Urinary bladder (tissue), 4 donors: ENCODE data around the gene RNASEH1. TPM values are rescaled to one million over a fixed set of nuclear protein-coding genes. Genes with fewer than 3 reads are reported as not detected.
"Not testable (repeated sequence)": the region's sequence is repeated elsewhere in the genome, so short reads cannot be mapped to it uniquely, and the experiment has no call there.

Experiments
- DNase-seq: peaks from one replicate; pipeline ENCODE4 v3.0.0-alpha.2; 2015; ENCODE audit errors: extremely low spot score
- H3K27ac ChIP-seq: one replicate; pipeline ENCODE4 v1.5.1; 2013; ENCODE audit warnings: low read depth, mild to moderate bottlenecking, moderate library complexity
- H3K36me3 ChIP-seq: one replicate; pipeline ENCODE4 v1.6.1; 2013; ENCODE audit warnings: mild to moderate bottlenecking, moderate library complexity; ENCODE audit not compliant: insufficient read depth
- H3K4me1 ChIP-seq: one replicate; pipeline ENCODE4 v1.6.1; 2013; ENCODE audit warnings: mild to moderate bottlenecking, moderate library complexity; ENCODE audit not compliant: insufficient read depth
- H3K4me3 ChIP-seq: one replicate; pipeline ENCODE4 v1.5.1; 2013; ENCODE audit warnings: low read depth, low read length
- WGBS: extraction: QIAGEN DNeasy Blood & Tissue Kit; methylation state at CpG from one replicate; pipeline ENCODE4 v1.1.7; 2013; 5-methylcytosine and 5-hydroxymethylcytosine counted together
- polyA plus RNA-seq: library from polyadenylated mRNA; stranded (reverse); fragments of 200-250 nt; gene quantifications from one replicate; pipeline ENCODE4 v1.2.3, GENCODE V29; 2013
- total RNA-seq: library from RNA; depleted of rRNA; stranded (reverse); fragments of >200 nt; gene quantifications from one replicate; pipeline ENCODE4 v1.2.3, GENCODE V29; 2014
- donor health status: healthy with polysubstance abuse.
- donor health status: healthy.

The RNASEH1 gene
- total and polyA plus RNA-seq, 2 donors, result 18.1 to 22.2 TPM

GRCh38 chr2:3515438-3515837 lies 42.7 kb downstream of the RNASEH1 start:
- H3K27ac ChIP-seq, DNase-seq, H3K4me1 ChIP-seq, H3K36me3 ChIP-seq, H3K4me3 ChIP-seq: not testable (repeated sequence)
- 96% methylated on average over 5 of the region's 5 CpGs for WGBS

GRCh38 chr2:3513026-3513810 lies 44.9 kb downstream of the RNASEH1 start:
- DNase-seq, result no peak
- H3K36me3 ChIP-seq, result peaks cover 2% of the 10 kb centered on the region
- no peaks in the 10 kb centered on the region for H3K4me1 ChIP-seq
- no peak overlapping the region for H3K4me3 ChIP-seq
- H3K27ac ChIP-seq, result no peak overlapping the region
- 95% methylated on average over 3 of the region's 3 CpGs for WGBS

GRCh38 chr2:3512086-3512485 lies 46.0 kb downstream of the RNASEH1 start:
- H3K27ac ChIP-seq, result no peak overlapping the region
- H3K4me1 ChIP-seq, result no peaks in the 10 kb centered on the region
- H3K4me3 ChIP-seq, result no peak overlapping the region
- no peak for DNase-seq
- peaks cover 2% of the 10 kb centered on the region for H3K36me3 ChIP-seq
- 72% methylated on average over 2 of the region's 2 CpGs for WGBS

DNA sequence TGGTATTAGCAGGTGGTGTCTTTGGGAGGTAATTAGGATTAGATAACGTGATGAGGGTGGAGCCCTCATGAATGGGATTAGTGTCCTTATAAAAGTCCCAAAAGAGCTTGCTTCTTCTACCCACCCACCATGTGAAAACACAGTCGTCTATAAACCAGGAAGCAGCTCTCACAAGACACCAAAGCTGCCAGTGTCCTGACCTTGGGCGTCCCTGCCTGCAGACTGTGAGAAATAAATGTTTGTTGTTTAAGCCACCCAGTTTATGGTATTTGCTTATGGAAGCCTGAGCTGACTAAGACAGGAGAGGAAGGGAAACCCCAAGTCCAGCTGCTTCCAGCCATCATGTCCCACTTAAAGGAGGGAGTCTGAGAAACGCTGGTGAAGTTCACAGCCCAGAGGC lies 52.4 kb downstream of the RNASEH1 start:
- no peaks in the 10 kb centered on the region for H3K4me1 ChIP-seq
- peaks cover 2% of the 10 kb centered on the region for H3K36me3 ChIP-seq
- no peak overlapping the region for H3K4me3 ChIP-seq
- H3K27ac ChIP-seq, result no peak overlapping the region
- DNase-seq, result no peak
- WGBS, result 60% methylated on average over 4 of the region's 4 CpGs

DNA sequence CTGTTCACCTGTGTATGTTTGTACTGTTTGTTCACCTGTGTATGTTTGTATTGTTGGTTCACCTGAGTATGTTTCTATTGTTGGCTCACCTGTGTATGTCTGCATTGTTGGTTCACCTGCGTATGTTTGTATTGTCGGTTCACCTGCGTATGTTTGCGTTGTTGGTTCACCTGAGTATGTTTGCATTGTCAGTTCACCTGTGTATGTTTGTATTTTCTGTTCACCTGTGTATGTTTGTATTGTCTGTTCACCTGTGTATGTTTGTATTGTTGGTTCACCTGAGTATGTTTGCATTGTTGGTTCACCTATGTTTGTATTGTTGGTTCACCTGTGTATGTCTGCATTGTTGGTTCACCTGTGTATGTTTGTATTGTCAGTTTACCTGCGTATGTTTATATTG lies 53.4 kb downstream of the RNASEH1 start:
- no peak overlapping the region for H3K27ac ChIP-seq
- H3K4me1 ChIP-seq, result no peaks in the 10 kb centered on the region
- peaks cover 2% of the 10 kb centered on the region for H3K36me3 ChIP-seq
- whole genome bisulfite sequencing, result 98% methylated on average over 5 of the region's 5 CpGs
- no peak for DNase-seq
- H3K4me3 ChIP-seq, result no peak overlapping the region

DNA sequence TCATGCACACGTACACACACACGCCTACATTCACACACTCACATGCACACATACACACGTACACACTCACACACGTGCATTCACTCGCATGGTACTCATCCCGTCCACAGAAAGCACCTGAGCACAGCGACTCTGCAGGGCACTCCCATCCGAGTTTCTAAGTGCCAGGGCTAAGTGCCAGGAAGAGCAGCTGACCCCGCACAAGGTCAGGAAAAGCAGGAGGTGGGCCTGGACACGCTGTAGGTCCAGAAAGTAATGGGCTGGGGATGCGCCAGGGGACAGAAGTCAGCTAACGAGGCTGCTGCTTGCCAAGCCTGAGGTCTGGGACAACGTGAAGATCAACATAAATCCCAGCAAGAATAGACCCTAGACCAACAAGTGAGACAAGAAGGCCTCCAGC lies 54.6 kb downstream of the RNASEH1 start:
- Histone ChIP-seq H3K27ac (no peak overlapping the region), H3K36me3 (peaks cover 3% of the 10 kb centered on the region), H3K4me1 (no peaks in the 10 kb centered on the region), H3K4me3 (no peak overlapping the region)
- no peak for DNase-seq
- 82% methylated on average over 13 of the region's 13 CpGs for WGBS

GRCh38 chr2:3503046-3503445 lies 55.1 kb downstream of the RNASEH1 start:
- H3K36me3 ChIP-seq, result peaks cover 5% of the 10 kb centered on the region
- WGBS, result 90% methylated on average over 14 of the region's 14 CpGs
- no peak overlapping the region for H3K27ac ChIP-seq
- DNase-seq, result no peak
- no peaks in the 10 kb centered on the region for H3K4me1 ChIP-seq
- no peak overlapping the region for H3K4me3 ChIP-seq

- H3K27ac ChIP-seq, result no peak overlapping the region
- peaks cover 5% of the 10 kb centered on the region for H3K36me3 ChIP-seq
- no peak for DNase-seq
- no peaks in the 10 kb centered on the region for H3K4me1 ChIP-seq
- no peak overlapping the region for H3K4me3 ChIP-seq
- WGBS, result 96% methylated on average over 34 of the region's 34 CpGs
Observed at GRCh38 chr2:3500326-3500899, 57.7 kb downstream of the RNASEH1 start.

GRCh38 chr2:3498783-3499394 lies 59.2 kb downstream of the RNASEH1 start:
- Histone ChIP-seq H3K4me1 (no peaks in the 10 kb centered on the region), H3K27ac (no peak overlapping the region), H3K36me3 (peaks cover 5% of the 10 kb centered on the region), H3K4me3 (no peak overlapping the region)
- 96% methylated on average over 18 of the region's 18 CpGs for WGBS
- DNase-seq, result no peak

DNA sequence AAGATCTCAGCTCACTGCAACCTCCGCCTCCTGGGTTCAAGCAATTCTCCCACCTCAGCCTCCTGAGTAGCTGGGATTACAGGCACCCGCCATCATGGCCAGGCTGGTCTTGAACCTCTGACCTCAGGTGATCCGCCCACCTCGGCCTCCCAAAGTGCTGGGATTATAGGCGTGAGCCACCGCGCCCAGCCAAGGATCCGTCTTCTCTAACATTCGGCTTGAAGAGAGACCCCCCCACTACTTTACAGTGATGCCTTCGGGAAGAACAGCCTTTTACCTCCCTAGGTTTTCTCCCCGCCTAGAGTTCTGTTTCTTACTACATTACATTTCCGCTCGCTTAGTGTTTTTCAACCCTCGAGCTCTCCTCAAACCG lies 61.4 kb downstream of the RNASEH1 start:
- H3K4me3 ChIP-seq, H3K4me1 ChIP-seq, H3K27ac ChIP-seq, H3K36me3 ChIP-seq, DNase-seq: not testable (repeated sequence)
- WGBS, result 95% methylated on average over 15 of the region's 15 CpGs

Other genes starting within 250 kb of the RNASEH1 start
- gene EIPR1, start 180.5 kb downstream of the RNASEH1 start, total RNA-seq, result 14.9 TPM
- gene EIPR1, start 180.5 kb downstream of the RNASEH1 start, polyA plus RNA-seq, result 15.0 TPM
- 60.4 TPM for gene TRAPPC12, start 178.6 kb downstream of the RNASEH1 start, total RNA-seq
- gene TRAPPC12, start 178.6 kb downstream of the RNASEH1 start, polyA plus RNA-seq, result 68.6 TPM
- 41.9 TPM for gene ADI1, start 38.8 kb downstream of the RNASEH1 start, total RNA-seq
- gene ADI1, start 38.8 kb downstream of the RNASEH1 start, polyA plus RNA-seq, result 78.3 TPM
- gene RPS7, start 16.9 kb upstream of the RNASEH1 start, total RNA-seq, result 1,697 TPM
- 1,568 TPM for gene RPS7, start 16.9 kb upstream of the RNASEH1 start, polyA plus RNA-seq
- 2.9 TPM for gene COLEC11, start 36.8 kb upstream of the RNASEH1 start, total RNA-seq
- 23.1 TPM for gene COLEC11, start 36.8 kb upstream of the RNASEH1 start, polyA plus RNA-seq
- 0.16 TPM for gene ALLC, start 99.9 kb upstream of the RNASEH1 start, total RNA-seq
- gene ALLC, start 99.9 kb upstream of the RNASEH1 start, polyA plus RNA-seq, result 0.19 TPM
- 0.48 TPM for gene DCDC2C, start 145.2 kb upstream of the RNASEH1 start, total RNA-seq
- gene DCDC2C, start 145.2 kb upstream of the RNASEH1 start, polyA plus RNA-seq, result 0.09 TPM